Panc1 (cell line): Measurements from ENCODE around the gene RNASE9.
"Not testable (repeated sequence)": the region's sequence is repeated elsewhere in the genome, so short reads cannot be mapped to it uniquely, and the experiment has no call there.

Experiments used
- CTCF ChIP-seq: fragments of 450-650 bp; IDR thresholded peaks from 2 replicates; pipeline ENCODE4 v1.5.1; 2017; ENCODE audit warnings: mild to moderate bottlenecking
- REST ChIP-seq, 2 experiments: IDR thresholded peaks; 2 replicates each; pipeline ENCODE4 v1.6.1; 2011 to 2012; ENCODE audit warnings: low read depth in 2 of 2, control low read depth in 1 of 2, low read length in 1 of 2, mild to moderate bottlenecking in 1 of 2, moderate library complexity in 1 of 2; ENCODE audit not compliant: insufficient read depth in 1 of 2
- SIN3A ChIP-seq: IDR thresholded peaks from 2 replicates; pipeline ENCODE4 v1.6.1; 2012; ENCODE audit warnings: low read depth, mild to moderate bottlenecking, low read length, moderate library complexity, borderline replicate concordance; ENCODE audit not compliant: insufficient read depth
- TCF7L2 ChIP-seq: IDR thresholded peaks from 2 replicates; pipeline ENCODE4 v1.6.1; 2011; ENCODE audit warnings: mild to moderate bottlenecking, low read depth, low read length, inconsistent platforms

- not testable (repeated sequence) for TF ChIP-seq CTCF; REST (IDR thresholded peaks at IDR 0.05; ENCODE audit: insufficient read depth in 1 of 2, low read depth in 2 of 2, low read length in 1 of 2); SIN3A; TCF7L2
These were observed 54.1 kb downstream of the RNASE9 start for GRCh38 chr14:20506752-20507151.
